Measurements from ENCODE around the gene HSD3B2.
"Not testable (repeated sequence)": the region's sequence is repeated elsewhere in the genome, so short reads cannot be mapped to it uniquely, and the experiment has no call there.

The HSD3B2 gene

DNA sequence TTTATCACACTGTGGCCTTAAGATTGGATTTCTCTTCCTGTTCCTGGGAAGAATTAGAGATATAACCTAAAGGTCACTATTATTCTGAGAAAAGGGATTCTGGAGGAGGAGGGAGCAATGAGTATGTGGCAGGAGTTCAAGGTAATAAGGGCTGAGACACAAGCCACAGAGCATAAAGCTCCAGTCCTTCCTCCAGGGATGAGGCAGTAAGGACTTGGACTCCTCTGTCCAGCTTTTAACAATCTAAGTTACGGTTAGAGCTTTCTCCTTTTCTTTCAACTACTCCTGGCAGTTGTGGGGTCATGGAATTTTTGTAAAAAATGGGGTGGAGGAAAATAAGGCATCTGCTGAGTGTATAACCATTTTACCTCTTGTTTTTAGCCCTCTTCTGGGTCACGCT is at the start of gene HSD3B2:
TSS of gene HSD3B2 (plus strand) at position 201 of the 400 bp plus-strand sequence. CDS start 270 bp downstream, outside the sequence.
- no peak for DNase-seq

- no peak for DNase-seq
Observed at GRCh38 chr1:119366424-119366823, 48.5 kb upstream of the HSD3B2 start.

- DNase-seq: peak; percentile 18
Observed at GRCh38 chr1:119367432-119368124, 47.4 kb upstream of the HSD3B2 start.

- DNase-seq: no peak
Observed at GRCh38 chr1:119368554-119368953, 46.4 kb upstream of the HSD3B2 start, which contains the start of gene HAO2. Gene HAO2 (plus strand): TSS chr1:119368785. CDS start chr1:119381086, 12,301 bp downstream.

DNA sequence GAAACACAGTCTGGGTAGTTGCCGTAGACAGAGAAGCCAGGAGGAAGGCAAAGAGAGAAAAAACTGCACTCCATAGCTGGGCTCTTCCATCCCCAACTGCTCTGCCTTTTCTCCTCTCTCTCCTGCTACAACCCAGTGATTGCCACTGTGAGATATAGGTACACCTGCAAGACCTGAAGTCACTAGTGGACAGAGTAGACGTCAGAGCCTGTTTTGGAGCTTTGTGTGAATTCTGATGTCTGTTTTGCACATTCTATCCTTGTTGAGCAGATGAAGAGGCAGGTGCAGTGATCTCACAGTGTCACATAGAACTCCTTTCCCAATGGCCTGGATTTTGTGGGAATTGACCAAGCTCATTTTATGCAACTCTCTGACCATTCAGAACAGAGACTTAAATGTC is 44.2 kb upstream of the HSD3B2 start:
- no peak for DNase-seq

DNA sequence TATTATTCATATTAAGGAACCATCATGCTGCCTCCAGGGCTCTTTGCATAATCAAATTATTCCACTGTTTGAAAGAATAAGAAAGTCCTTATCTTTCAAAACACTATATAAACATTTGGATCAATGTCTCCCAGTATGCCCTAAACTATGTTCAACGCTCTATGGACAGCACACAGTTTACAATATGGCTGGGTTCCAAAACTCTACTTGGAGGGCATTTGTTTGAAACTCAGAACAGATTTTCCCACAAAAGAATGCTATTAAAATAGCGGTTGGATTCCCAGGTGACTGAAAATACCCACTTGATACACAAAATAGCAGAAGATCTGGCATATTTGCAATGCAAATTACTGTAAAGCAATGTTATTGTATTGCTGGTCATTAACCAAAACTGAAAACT is 43.1 kb upstream of the HSD3B2 start:
- DNase-seq: no peak

DNA sequence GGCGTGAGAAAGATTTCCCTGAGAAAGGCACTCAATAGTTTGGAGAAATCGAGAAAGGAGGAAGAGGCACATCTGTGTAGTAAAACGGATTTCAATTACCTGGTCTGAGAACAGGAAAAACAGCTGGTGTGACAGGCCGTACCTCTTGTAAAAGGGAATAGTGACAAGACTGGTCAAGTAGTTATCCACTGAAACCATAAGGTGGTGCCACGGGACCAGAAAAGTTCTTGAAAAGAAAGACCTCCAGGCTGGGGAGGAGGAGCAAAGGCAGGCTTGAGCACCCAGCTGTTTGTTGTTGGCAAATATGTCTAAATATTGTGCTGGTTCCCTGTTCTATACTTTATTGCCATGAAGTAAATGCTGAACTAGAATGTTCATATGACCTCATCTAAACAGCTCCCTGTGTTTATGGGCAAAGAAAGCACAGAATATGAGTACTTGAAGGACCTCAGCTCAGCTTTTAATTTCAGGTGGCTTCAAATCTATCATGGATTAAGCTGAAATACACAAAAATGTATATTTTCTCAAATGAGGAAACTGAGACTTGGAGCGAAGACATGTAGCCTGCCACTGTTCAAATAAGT is 42.4 kb upstream of the HSD3B2 start:
- DNase-seq: no peak

DNA sequence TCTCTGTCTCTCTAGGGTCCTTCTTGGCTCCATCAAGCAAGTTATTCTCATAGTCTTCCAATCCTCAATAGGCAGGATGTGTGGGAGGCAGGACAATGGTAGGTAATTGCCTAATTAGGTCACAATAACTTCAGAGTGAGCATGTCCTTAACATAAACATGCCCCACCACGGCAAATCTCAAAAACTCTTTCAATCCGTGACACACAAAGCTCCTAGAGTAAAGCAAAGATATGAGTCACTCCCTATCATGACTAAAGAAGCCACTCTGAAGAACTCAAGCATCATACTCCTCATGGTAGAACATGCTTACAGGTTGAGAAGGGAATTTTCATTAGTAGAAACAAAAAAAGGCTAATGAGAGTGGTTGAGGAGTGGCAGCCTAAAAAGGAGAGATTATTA is 41.5 kb upstream of the HSD3B2 start:
- DNase-seq: no peak

- no peak for DNase-seq
Observed at GRCh38 chr1:119374208-119374874, 40.6 kb upstream of the HSD3B2 start.

GRCh38 chr1:119375366-119375765 is 39.6 kb upstream of the HSD3B2 start:
- DNase-seq: no peak

DNA sequence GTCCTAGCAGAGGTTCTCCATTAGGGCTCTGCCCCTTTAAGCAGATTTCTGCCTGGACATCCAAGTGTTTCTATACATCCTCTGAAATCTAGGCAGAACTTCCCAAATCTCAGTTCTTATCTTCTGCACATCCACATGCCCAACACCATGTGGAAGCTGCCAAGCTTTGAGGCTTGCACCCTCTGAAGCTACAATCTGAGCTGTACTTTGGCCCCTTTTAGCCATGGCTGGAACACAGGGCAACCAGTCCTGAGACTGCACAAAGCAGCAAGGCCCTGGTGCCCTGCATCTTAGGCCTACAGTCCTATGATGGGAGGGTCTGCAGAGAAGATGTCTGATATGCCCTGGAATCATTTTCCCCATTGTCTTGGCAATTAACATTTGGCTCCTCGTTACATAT is 38.4 kb upstream of the HSD3B2 start:
- no peak for DNase-seq

DNA sequence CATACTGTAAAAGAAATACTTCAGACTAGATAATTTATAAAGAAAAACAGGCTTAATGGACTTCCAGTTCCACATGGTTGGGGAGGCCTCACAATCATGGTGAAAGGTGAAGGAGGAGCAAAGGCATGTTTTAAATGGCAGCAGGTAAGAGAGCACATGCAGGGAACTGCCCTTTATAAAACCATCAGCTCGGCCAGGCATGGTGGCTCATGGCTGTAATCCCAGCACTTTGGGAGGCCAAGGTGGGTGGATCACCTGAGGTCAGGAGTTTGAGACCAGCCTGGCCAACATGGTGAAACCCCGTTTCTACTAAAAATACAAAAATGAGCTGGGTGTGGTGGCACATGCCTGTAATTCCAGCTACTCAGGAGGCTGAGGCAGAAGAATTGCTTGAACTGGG is 37.4 kb upstream of the HSD3B2 start:
- DNase-seq: not testable (repeated sequence)

GRCh38 chr1:119379117-119379516 is 35.8 kb upstream of the HSD3B2 start:
- DNase-seq: no peak

DNA sequence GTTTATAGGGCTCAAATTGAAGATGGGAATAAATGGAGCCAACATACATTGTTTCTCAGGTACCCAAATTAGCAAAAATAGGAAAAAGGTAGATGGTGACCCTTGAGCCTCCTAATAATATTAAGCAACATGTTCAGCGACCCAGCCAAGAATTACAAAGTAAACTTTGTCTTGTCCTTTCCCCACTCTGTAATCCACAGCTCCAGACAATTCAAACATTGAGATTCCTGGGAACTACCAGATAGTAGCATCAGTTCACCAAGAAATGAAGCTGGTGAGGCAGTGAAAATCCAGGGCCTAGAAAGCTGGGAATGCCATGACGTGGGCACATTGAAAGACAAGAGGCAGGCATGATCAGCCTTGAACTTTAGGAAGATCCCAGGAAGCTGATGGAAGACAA is 34.6 kb upstream of the HSD3B2 start:
- DNase-seq: no peak

GRCh38 chr1:119380983-119381662 is 33.8 kb upstream of the HSD3B2 start:
- DNase-seq: no peak

GRCh38 chr1:119384591-119384990 is 30.4 kb upstream of the HSD3B2 start:
- no peak for DNase-seq

GRCh38 chr1:119385650-119386049 is 29.3 kb upstream of the HSD3B2 start:
- no peak for DNase-seq

DNA sequence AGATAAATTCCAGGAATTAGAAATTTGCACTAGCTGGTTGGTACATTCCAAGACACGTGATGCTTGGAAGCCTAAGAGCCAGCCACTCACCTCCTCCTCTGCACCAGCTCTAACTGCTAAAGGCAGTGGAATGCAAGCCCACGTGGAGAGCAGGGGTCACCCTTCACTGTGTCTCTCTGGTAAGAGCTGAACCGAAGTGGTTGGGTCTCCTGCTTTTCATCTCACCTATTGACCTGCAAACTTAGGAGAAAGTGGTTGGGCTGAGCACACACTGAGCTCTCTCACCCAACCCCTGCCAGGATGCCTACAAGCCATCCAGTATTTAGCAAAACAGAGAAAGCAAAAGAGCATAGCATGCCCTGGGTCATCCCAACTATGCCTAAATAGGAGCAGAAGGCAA is 27.1 kb upstream of the HSD3B2 start:
- DNase-seq: no peak

DNA sequence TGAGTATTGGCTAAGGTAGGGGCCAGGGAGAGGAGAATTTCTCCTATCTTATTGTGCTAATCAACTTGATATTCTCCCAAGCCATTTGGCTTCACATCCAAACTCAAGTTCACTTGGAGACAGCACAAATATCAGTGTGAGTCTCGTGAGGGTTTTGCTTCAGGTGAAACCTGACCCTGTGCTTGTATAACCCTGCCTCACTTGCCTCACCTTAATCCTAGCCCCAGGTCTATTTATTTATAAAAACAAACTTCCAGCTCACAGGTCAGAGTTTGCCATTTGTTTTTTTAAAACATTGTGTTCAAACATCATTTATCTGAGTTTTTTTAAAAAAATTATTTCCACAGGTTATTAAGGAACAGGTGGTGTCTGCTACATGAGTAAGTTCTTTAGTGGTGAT is 26.5 kb upstream of the HSD3B2 start:
- no peak for DNase-seq

GRCh38 chr1:119390526-119390925 is 24.4 kb upstream of the HSD3B2 start:
- no peak for DNase-seq

DNA sequence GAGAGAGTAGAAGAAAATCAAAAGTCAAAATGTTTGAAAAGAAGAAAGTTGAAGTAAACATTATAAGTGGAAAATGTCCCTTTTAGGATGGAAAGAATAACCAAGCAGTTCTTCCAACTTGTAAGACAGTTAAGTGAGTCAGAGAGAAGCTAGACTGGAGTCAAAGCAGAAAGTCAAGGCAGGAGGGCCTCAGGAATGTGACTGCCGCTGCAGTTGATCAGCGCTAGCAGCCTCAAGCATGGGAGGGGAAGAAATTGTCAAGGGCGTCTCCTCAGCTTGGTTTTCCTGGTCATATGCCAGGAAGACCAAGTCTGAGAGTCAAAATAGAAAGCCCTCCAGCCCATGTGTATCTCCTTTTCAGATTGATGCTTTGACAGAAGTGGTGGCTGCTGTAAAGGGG is 23.2 kb upstream of the HSD3B2 start:
- no peak for DNase-seq

GRCh38 chr1:119394085-119394484 is 20.9 kb upstream of the HSD3B2 start:
- DNase-seq: no peak

DNA sequence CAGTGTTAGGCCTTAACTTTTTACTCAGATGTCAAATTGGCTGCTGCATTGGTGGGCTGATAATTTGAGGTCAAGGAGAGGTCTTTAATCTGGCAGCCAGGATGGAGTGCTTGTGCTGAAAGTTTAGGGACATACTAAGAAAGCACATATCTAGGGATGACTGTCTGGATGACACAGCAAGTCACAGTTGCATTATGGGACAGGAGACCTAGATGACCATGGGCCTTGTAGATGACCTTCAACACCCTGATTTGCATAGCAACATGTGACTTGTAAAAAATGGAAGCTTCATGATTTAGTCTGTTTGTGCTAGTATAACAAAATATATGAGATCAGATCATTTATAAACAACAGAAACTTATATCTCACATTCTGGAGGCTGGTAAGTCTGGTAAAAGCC is 18.0 kb upstream of the HSD3B2 start:
- no peak for DNase-seq

- no peak for DNase-seq
Observed at GRCh38 chr1:119397986-119398385, 17.0 kb upstream of the HSD3B2 start.

All from retina (tissue), 1 donor.